ENCODE data around the gene ENAH.
"Not testable (repeated sequence)": the region's sequence is repeated elsewhere in the genome, so short reads cannot be mapped to it uniquely, and the experiment has no call there.

The ENAH gene

GRCh38 chr1:225652729-225653462 is at the start of gene ENAH:
Gene ENAH, minus strand, starts transcription at chr1:225653123. Its CDS starts 433 bp downstream, at chr1:225652690.
- peak; percentile 61 for DNase-seq (ENCODE audit: low spot score)

- no peak for DNase-seq (ENCODE audit: low spot score)
Measured at GRCh38 chr1:225700889-225701465, 48.1 kb upstream of the ENAH start.

GRCh38 chr1:225700164-225700821 is 47.4 kb upstream of the ENAH start:
- no peak for DNase-seq (ENCODE audit: low spot score)

GRCh38 chr1:225699336-225699735 is 46.4 kb upstream of the ENAH start:
- no peak for DNase-seq (ENCODE audit: low spot score)

- not testable (repeated sequence) for DNase-seq (ENCODE audit: low spot score)
Measured at GRCh38 chr1:225698194-225698593, 45.3 kb upstream of the ENAH start.

- DNase-seq (ENCODE audit: low spot score): no peak
Measured at GRCh38 chr1:225697428-225697827, 44.5 kb upstream of the ENAH start.

GRCh38 chr1:225695578-225696337 is 42.8 kb upstream of the ENAH start:
- DNase-seq (ENCODE audit: low spot score): no peak

- no peak for DNase-seq (ENCODE audit: low spot score)
Measured at GRCh38 chr1:225694151-225694603, 41.3 kb upstream of the ENAH start.

GRCh38 chr1:225693697-225694096 is 40.8 kb upstream of the ENAH start:
- not testable (repeated sequence) for DNase-seq (ENCODE audit: low spot score)

GRCh38 chr1:225693085-225693696 is 40.3 kb upstream of the ENAH start:
- no peak for DNase-seq (ENCODE audit: low spot score)

GRCh38 chr1:225692517-225692879 is 39.6 kb upstream of the ENAH start:
- no peak for DNase-seq (ENCODE audit: low spot score)

- DNase-seq (ENCODE audit: low spot score): no peak
Measured at GRCh38 chr1:225691861-225692516, 39.1 kb upstream of the ENAH start.

GRCh38 chr1:225691377-225691776 is 38.5 kb upstream of the ENAH start:
- DNase-seq (ENCODE audit: low spot score): no peak

- no peak for DNase-seq (ENCODE audit: low spot score)
Measured at GRCh38 chr1:225689882-225690459, 37.0 kb upstream of the ENAH start.

- DNase-seq (ENCODE audit: low spot score): peak; percentile 69
Measured at GRCh38 chr1:225688345-225688744, 35.4 kb upstream of the ENAH start.

- DNase-seq (ENCODE audit: low spot score): no peak
Measured at GRCh38 chr1:225685476-225686176, 32.7 kb upstream of the ENAH start.

- DNase-seq (ENCODE audit: low spot score): no peak
Measured at GRCh38 chr1:225684741-225685140, 31.8 kb upstream of the ENAH start.

- no peak for DNase-seq (ENCODE audit: low spot score)
Measured at GRCh38 chr1:225681231-225681630, 28.3 kb upstream of the ENAH start.

GRCh38 chr1:225678545-225678944 is 25.6 kb upstream of the ENAH start:
- no peak for DNase-seq (ENCODE audit: low spot score)

- no peak for DNase-seq (ENCODE audit: low spot score)
Measured at GRCh38 chr1:225677350-225678124, 24.6 kb upstream of the ENAH start.

Data from NAMALWA (cell line).